Stimulated activated CD4-positive, alpha-beta T cell treated with anti-CD3 and anti-CD28 coated beads, TNF-alpha, amount 100 ng/mL, for 48 hours (primary cell): ENCODE results near the gene GZMM.

Experiments
- DNase-seq, 3 donors: peaks; one replicate each; pipeline ENCODE4 v3.0.0-alpha.2; 2020; ENCODE audit warnings: low read depth in 3 of 3

Gene GZMM

DNA sequence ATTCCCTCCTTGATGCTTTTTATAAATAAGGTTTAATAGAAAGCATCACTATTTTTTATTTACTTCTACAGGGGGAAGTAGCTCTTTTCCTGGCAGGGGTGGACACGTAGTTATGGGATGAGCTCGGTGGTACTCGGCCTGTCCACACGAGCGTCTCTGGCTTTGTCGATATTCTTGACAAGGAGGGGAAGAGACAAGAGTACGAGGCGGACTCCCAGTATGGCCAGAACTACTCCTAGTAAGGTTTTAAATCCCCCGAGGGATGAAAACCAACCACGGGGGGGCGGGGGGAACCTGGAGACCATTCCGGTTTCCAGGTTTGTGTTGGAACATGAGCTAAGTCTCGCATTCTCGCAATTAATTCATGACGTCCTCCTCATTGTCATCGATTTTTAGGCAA is 23.0 kb downstream of the GZMM start:
- DNase-seq: no peak

DNA sequence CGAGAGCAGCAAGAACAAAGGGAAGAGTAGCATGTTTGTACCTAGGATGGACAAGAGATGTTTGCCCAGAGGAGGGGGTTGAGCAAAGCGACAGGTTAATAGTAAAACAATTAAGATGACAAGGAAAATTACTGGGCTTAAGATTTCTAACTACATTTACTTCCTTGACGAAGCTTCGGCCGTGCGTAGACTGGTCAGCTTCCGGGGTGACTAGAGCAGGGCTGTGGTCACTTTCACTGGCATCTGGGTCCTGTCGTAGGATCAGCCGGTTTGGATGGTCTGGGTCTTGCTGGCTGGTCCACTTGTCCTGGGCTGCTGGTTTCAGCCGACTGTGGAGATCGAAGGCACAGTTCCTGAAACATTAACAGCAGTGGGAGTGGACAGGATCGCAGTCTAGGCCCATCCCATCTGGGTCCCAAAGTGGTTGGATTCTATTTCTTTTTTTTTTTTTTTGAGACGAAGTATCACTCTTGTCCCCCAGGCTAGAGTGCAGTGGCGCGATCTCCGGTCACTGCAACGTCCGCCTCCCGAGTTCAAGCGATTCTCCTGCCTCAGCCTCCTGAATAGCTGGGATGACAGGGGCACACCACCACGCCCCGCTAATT is 23.5 kb downstream of the GZMM start:
- DNase-seq: no peak

DNA sequence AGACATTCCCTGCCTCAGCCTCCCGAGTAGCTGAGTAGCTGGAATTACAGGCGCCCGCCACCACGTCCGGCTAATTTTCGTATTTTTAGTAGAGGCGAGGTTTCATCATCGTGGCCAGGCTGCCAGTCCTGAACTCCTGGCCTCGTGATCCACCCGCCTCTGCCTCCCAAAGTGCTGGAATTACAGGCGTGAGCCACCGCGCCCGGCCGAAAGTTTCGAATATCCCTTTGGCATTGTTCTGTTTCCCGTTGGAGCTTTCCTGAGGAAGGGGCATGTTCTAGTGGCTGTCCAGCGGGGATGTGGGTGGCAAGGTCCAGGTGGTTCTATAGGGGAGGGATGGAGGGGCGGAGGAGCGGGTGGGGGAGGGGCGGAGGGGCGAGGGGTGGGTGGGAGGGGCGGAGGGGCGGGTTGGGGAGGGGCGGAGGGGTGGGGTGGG is 26.4 kb downstream of the GZMM start:
- no peak for DNase-seq

DNA sequence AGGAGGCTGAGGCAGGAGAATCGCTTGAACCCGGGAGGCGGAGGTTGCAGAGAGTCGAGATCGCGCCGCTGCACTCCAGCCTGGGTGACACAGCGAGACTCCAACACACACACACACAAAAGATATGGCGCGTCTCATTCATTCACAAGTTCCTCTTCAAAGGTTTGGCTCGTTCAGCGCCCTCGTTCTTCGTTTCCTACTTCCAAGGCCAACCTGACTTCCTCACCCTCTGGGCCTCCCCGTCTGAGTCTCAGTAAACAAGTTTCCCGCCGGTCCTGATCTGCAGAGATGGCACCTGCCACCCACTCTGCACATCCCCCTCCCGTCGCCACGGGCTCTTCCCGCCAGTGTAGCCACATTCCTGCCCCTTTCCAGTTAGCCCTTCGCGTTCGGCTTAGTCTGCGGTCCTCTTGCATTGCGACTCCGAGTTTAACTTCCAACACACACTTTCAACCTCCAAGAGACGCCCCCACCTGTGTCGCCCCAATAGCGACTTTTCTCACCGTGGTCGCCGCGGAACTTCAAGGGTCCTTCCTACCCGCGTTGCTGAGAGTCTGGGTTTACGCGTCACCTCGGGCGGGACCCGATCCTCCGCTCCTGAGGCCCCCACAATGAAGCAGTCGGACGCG is 27.2 kb downstream of the GZMM start:
- DNase-seq: peak in 2 of 3 donors; percentile 27 to 38

DNA sequence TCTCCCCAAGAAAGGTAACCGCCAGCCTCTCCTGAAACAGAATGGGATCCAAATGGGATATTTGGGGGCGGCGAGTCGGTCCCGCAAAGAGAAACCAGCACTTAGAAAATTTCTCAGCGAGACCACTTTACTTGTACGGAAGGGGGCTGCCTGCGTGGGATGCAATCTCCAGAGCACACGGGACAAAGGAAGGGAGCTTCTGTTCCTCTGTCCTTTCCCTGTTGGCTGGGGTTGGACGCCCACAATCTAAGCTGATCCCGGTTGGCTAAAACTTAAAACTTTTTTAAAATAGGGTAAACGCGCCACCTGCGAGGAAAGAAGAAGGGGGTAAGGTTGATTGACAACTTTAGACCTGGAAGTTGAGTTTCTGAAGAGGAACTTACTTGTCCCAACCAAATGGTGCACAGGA is 27.7 kb downstream of the GZMM start:
- no peak for DNase-seq

DNA sequence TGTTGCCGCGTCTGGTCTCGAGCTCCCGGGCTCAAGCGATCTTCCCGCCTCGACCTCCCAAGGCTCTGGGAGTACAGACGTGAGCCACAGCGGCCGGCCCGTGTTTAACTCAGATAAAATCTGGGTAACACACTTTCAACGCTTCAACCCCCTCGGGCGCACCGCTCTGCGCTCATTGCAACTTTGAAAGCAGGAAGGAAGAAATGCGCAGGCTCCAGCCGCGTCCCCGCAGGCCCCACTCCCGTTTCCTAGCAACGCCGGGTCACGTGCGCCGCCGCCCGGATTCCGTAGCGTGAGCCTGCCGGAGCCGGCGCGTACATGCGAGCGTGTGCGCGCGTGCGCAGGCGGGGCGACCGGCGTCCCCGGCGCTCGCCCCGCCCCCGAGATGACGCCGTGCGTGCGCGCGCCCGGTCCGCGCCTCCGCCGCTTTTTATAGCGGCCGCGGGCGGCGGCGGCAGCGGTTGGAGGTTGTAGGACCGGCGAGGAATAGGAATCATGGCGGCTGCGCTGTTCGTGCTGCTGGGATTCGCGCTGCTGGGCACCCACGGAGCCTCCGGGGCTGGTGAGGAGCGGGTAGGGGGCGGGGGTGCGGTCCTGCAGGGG is 28.4 kb downstream of the GZMM start, which contains the start of gene BSG:
Gene BSG, plus strand, starts transcription at position 457 of the 603 bp plus-strand sequence. Its CDS starts 39 bp downstream, at position 496.
- peak; percentile 97 to 98 (median 98) for DNase-seq

DNA sequence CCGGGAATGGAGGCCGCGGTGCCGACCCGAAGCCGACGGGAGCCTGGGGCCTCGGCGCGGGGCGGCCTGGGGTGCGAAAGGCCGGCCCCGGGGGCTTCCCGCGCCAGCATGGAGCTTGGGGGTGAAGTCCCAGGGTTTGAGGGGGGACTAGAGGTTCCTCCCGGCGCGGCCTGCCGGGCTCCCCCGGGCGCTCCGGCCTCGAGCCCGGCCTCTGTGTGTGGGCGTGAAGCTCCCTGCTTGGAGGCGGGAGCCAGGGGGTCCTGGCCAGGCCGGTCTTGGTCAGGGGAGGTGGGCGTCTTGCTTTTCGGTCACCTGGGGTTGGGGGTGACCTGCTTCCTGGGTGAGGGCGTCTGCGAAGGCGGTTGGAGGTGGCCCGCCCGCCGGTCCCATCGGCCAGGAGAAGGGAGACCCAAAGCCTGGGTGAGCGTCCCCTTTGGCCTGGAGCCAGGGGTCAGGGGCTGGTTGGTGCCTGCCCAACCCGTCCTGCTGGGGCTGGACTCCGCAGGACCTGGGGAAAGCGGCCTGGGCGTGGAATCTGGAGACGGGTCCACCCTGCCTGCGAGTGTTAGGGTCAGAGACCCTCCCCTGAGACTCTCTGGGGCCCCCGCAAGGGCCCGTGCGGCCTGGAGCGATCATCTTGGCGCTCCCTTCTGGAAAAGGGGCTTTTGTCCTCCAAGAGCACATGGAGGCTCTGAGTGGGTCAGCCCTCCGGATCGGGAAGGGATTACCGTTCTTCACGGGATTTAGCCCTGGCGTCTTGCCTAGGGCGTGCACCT is 29.1 kb downstream of the GZMM start:
- DNase-seq: no peak

DNA sequence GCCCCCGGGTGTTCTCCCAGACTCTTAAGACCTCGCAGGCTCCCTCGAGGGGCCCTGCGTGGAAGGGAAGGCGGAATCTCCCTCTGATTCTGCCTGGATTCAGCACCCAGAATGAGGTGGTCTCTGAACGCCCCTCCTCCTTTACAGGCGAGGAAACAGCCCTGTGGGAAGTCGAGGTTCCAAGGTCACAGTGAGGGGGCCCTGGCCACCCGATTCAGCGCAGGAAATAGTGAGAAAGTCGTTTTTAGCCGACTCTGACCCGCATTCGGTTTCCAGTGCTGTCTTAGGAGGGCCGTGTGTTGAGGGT is 29.6 kb downstream of the GZMM start:
- no peak for DNase-seq

DNA sequence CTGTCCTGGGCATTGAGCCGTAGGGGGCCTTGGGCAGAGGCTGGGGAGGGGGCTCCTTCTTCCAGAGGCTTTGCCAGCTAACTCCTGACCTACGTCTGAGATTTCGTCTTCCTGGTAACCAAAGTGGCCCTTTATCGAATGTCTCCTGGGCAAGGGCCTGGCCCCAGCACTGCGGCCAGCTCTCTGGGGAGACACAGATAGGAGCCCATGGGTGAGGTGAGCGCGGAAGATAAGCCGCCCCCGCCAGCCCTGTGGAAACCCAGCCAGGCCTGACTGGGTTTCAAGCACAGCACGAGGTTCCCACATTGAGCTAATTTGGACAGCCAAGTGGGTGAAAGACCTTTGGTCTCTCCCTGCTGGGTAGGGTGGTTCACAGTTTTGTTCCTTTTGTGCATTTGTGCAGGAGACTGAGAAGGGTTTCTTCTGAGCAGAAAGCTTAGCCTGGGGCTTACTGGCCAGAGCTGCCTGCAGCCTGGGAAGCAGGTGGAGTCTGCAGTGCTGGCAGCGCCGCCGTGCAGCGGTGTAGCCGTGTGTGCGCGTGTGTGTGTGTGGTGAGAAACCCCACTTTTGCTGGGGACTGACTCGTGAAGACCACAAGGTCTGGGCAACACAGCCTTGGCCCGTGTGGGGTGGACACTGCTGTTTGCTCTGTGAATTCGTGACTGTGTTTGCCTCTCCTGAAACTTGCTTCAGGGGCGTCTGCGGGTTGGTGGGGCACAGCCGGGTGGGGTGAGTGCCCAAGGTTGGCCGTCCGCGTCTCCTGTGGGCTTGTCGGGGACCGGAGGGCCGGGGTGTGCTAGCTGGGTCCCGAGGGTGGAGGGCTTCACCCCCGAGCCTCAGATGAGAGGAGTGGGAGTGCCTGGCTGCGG is 31.0 kb downstream of the GZMM start:
- no peak for DNase-seq

DNA sequence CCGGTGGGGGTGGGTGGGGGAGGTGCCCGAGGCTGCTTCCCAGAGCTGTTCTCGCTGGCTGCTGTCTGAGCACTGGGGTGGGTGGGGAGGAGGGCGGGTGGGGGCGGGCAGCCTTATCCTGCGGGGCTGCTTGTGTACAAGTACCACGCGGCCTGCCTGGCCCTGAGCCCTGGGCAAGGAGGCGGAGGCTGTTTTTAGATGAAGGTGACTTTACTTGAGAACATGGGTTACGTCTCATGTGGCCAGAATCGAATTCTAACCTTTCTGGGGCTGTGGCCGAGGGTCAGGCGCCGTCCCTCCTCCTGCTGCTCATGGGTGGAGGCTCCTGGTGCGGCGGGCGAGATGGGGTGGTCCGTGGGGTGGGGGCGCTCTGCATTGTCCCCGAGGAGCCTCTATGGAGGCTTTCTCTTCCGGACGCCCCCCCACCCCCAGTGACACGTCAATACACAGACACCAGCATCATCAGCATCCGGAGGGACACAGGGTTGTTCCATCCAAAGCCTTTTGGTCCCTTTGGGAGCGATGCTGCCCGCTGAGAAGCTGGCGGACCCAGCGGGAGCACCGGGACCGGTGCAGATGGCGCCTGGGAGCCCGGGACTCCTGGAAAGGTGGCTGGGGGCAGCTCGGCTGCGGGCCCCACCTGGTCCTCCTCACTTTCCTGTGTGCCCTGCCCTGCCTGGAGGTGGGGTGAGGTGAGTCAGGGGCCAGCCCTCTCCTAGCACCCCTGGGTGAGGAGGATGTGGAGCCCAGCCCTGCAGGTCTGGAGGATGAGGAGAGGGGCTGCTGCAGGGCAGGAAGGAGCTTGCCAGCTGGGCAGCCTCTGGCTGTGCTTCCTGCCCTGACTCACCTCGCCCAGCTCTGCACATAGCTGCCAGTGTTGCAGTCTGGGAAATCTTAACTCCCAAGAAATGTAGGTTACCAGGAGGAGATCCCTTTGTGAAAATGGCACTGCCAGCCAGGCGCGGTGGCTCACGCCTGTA is 32.0 kb downstream of the GZMM start:
- no peak for DNase-seq

DNA sequence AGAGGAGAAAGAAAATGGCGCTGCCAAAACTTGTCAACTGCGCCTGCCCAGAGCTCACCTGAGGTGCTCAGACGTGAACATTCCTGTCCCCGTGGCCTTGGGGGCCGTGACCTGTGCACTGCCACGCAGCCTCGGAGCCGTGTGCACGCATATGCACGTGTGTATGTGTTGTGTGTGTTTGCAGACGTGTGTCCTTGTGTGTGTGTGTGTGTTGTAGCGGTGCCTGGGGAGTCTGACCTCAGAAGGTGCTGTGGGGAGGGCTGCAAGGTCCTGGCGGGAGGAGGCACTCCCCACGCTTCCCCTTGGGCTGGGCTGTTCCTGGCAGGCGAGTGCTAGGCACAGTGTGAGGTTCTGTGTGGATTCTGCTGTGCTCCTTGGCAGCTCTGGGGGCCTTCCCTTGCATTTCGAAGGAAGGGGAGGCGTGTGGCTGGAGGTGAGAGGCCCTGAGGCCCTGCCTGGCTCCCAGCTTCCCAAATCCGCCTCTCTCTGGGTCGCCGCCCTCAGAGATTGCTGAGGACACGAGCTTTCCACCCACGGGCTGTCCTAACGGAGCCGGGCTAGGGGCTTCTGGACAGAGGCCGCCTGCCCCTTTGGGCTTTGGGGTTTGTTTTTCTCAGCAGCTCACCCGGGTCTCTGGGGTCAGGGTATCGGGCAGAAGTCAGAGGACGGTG is 33.0 kb downstream of the GZMM start:
- no peak for DNase-seq

DNA sequence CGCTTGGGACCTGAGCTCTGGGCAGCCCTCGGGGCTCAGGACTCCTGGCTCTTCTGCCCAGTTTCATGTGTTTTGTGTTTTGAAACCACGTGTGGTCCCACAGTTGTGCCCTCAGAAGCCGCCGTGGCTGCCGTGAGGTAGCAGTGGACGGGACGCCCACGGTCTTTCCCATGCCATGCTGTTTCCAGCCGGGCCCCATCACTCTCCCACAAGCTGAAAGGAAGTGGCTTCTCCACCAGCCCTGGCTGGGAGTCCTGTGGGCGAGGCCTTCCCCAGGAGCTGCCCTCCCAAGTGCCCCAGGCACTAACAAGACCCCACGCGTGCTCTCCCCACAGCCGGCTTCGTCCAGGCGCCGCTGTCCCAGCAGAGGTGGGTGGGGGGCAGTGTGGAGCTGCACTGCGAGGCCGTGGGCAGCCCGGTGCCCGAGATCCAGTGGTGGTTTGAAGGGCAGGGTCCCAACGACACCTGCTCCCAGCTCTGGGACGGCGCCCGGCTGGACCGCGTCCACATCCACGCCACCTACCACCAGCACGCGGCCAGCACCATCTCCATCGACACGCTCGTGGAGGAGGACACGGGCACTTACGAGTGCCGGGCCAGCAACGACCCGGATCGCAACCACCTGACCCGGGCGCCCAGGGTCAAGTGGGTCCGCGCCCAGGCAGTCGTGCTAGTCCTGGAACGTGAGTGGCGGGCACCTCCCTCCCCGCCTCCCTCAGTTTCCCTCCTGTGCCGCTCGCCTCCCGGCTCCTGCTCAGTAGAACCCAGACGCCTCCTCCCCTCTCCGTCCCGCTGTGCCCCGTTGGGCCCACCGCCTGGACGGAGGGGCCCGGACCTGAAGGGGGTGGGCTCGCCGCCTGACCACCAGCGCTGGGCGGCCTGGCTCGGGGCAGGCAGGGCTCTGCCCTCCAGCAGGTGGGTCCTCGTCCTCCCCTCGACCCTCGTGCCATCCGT is 33.9 kb downstream of the GZMM start:
- no peak for DNase-seq

DNA sequence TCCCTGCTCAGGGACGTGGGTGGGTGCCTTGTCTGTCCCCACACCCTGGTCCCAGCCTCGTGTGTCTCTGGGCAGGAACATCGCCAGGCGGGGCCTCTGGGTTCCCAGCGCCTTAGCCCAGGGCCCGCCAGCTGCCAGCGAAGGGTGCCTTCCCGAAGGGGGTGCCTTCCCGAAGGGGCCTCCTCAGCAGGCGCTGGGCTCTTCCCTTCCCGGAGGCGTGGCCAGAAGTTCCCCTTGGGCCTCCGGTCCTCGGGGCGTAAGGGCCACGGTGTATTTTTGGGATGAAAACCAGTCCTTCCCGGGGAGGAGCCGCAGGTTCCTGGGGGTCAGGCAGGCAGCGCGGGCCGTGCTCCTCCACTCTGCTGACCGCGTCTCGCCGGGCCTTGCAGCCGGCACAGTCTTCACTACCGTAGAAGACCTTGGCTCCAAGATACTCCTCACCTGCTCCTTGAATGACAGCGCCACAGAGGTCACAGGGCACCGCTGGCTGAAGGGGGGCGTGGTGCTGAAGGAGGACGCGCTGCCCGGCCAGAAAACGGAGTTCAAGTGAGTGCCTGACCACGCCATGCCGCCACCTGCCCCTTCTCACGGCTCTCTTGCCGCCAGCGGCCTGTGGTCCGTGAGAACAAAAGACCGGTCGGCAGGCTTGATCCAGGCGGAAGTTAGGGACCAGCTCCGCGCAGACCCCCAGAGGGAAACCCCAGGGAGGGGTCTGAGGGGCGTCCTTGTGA is 35.4 kb downstream of the GZMM start:
- no peak for DNase-seq

DNA sequence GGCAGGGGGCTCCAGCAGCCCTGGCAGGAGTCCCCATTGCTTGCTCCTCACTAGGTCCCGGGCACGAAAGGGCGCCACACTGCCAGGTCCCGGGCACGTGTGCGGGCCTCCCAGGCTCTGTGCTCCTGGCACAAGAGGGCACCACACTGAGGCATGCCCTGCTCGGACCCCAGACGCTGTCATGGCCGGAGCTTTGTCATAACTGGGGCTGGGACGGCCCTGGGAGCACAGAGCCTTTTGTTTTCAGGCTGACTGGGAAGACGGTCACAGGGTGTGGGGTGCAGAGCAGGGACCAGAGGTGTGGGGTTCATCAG is 35.9 kb downstream of the GZMM start:
- DNase-seq: no peak

DNA sequence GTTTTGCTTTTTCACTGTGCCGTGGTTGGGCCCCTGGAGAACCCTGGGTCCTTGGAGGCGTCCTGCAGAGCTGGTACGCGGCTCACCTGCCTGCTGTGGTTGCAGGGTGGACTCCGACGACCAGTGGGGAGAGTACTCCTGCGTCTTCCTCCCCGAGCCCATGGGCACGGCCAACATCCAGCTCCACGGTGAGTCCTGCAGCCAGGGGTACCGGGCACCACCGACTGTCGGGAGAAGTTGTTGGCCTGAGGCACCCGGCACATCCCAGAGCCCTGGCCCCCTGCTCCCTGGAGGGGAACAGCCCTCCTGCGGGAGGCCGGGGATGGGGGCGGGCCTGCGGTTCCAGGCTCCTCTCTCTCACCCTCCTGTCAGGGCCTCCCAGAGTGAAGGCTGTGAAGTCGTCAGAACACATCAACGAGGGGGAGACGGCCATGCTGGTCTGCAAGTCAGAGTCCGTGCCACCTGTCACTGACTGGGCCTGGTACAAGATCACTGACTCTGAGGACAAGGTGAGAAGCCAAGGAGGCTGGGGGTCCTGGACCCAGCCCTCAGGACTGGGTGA is 36.5 kb downstream of the GZMM start:
- DNase-seq: no peak

DNA sequence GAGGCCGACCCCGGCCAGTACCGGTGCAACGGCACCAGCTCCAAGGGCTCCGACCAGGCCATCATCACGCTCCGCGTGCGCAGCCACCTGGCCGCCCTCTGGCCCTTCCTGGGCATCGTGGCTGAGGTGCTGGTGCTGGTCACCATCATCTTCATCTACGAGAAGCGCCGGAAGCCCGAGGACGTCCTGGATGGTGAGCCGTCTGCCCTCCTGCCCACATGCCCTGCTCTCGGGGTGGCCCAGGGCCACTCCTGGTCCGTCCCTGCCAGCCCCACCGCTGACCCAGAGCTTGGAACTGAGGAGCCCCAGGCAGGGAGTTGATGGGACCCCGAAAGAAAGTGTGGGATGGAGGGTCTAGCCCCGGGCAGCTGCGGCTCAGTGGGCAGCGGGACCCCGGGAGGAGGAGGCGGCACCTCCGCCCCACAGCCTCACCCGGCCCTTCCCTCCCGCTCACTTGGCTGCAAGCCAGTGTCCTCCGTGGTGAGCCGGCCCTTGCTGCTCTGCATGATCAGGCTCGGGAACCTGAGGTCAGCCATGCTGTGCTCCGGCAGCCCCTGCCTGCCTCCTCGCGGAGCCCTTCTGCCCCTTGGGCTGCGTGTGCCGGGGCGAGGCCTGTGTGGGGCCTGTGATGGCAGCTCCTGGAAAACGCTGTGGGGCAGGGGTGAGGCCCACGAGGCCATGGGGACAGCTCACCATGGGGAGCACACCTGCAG is 37.7 kb downstream of the GZMM start:
- DNase-seq: no peak

DNA sequence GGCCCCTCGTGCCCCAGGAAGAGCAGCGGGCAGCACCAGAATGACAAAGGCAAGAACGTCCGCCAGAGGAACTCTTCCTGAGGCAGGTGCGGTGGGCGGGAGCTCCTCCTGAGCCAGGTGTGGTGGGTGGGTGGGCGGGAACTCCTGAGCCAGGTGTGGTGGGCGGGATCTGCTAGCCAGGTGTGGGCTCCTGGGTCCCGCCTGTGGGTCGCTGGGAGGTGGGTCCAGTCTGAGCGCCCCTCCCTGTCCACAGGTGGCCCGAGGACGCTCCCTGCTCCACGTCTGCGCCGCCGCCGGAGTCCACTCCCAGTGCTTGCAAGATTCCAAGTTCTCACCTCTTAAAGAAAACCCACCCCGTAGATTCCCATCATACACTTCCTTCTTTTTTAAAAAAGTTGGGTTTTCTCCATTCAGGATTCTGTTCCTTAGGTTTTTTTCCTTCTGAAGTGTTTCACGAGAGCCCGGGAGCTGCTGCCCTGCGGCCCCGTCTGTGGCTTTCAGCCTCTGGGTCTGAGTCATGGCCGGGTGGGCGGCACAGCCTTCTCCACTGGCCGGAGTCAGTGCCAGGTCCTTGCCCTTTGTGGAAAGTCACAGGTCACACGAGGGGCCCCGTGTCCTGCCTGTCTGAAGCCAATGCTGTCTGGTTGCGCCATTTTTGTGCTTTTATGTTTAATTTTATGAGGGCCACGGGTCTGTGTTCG is 38.8 kb downstream of the GZMM start:
- no peak for DNase-seq
